Suppressor macrophage treated with lipopolysaccharide for 1 hour (primary cell): ENCODE data around the gene PNP.
"Not testable (repeated sequence)": the region's sequence is repeated elsewhere in the genome, so short reads cannot be mapped to it uniquely, and the experiment has no call there.

Source experiments
- DNase-seq, 3 donors: peaks; one replicate each; pipeline ENCODE4 v3.0.0-alpha.2; 2020 to 2022

The PNP gene

DNA sequence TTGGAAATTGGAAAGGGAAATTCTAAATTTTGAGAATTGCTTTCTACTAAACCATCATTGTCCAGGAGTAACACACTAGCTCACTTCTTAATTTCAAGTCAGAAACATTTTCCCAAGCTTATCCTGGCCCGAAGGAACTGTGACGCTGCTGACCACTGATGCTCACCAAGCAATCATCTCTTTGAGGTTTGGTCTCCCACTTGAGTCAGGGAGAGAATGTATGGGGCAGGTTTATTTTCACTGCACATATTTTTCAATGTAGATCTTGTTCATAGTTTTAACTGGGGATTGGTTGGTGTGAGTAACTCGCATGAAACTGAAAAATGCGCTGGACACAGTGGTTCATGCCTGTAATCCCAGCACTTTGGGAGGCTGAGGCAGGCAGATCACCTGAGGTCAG is 23.3 kb downstream of the PNP start:
- DNase-seq = no peak

GRCh38 chr14:20493634-20494033 is 24.4 kb downstream of the PNP start:
- peak; percentile 72 to 80 (median 73) for DNase-seq

DNA sequence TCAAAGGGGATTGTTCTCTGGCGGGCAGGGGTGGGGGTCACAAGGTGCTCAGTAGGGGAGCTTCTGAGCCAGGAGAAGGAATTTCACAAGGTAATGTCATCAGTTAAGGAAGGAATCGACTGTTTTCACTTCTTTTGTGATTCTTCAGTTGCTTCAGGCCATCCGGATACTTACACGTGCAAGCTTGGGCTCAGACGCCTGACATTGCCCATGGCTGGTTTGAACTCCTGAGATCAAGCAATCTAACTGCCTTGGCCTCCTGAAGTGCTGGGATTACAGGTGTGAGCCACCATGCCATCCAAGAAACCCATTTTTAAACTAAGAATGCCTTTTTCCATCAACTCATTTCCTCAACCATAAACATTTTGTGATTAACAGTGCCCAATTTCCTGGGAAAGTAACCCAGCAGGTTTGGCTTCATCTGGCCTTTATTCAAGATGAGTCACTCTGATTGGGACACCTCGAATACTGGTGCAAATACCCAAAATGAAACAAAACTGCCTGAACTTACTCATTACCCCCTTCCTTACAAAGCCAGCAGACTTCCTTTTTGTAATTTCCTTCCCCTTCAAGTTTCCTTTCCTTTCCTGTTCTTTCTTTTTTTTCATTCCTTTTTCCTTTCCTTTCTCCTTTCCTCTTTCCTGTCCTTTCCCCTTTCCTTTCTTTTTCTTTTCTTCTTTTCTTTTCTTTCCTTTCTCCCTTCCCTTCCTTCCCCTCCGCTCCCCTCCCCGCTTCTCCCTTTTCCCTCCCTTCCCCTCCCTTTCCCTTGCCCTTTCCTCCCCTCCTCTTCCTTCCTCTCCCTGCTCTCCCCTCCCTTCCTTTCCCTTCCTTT is 25.9 kb downstream of the PNP start:
- peak; percentile 51 to 85 (median 78) for DNase-seq

GRCh38 chr14:20498622-20499021 is 29.4 kb downstream of the PNP start:
- DNase-seq = no peak

DNA sequence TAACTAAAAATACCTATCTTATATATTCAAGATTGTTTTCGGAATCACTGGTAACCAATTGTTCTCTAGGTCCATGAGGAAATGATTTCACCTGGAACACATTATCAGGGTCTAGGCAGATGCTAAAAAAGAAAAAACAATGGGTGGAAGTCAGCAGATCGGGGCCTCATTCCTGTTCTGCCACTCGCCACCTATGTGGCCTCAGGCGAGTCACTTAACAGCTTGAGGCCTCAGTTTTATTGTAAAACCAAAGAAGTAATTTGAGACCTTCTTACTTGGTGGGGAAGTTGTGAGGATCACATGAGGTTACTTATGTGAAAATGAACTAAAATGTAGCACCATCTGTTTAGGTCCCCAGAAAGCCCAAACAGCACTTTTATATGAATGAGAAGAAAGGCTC is 29.9 kb downstream of the PNP start:
- DNase-seq = no peak

DNA sequence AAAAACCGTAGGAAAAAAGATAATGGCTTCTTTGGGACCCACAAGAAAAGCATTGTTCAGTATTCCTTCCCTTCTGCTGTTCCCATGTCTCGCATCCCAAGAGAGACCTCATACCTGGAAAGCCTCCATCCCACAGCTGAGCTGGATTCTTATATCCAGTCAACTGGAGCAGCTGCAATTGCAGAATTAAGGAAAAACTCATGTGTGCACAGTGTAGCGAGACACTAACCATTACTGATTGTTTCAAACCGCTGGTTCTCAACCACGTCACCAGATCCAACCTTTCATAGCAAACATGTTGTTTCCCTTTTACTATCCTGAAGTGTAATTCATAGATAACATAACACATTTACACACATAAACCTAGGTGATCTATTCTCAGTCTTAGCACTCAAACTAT is 30.7 kb downstream of the PNP start:
- no peak for DNase-seq

DNA sequence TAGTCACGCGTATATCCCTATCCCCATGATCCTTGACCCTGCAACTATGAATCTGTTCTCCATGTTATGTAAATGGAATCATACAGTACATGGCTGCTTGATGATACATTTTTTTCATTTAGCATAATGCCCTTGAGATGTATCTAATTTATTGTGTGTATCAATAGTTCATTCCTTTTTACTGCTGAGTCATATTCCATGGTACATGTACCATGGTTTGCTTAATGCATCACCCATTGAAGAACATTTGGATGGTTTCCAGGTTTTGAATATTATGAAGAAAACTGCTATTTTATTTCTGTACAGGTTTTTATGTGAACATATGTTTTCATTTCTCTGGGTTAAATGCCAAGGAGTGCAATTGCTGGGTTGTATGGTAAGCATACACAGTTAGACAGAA is 32.1 kb downstream of the PNP start:
- DNase-seq = no peak

GRCh38 chr14:20503898-20504297 is 34.7 kb downstream of the PNP start:
- peak in 2 of 3 donors; percentile 22 to 34 for DNase-seq

DNA sequence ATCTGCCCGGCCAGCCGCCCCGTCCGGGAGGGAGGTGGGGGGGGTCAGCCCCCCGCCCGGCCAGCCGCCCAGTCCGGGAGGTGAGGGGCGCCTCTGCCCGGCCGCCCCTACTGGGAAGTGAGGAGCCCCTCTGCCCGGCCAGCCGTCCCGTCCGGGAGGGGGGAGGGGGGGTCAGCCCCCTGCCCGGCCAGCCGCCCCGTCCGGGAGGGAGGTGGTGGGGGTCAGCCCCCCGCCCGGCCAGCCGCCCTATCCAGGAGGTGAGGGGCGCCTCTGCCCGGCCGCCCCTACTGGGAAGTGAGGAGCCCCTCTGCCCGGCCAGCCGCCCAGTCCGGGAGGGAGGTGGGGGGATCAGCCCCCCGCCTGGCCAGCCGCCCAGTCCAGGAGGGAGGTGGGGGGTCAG is 37.1 kb downstream of the PNP start:
- not testable (repeated sequence) for DNase-seq

DNA sequence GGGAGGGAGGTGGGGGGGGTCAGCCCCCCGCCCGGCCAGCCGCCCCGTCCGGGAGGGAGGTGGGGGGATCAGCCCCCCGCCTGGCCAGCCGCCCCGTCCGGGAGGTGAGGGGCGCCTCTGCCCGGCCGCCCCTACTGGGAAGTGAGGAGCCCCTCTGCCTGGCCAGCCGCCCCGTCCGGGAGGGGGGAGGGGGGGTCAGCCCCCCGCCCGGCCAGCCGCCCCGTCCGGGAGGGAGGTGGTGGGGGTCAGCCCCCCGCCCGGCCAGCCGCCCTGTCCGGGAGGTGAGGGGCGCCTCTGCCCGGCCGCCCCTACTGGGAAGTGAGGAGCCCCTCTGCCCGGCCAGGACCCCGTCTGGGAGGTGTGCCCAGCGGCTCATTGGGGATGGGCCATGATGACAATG is 37.5 kb downstream of the PNP start:
- not testable (repeated sequence) for DNase-seq

- not testable (repeated sequence) for DNase-seq
Observed at GRCh38 chr14:20507537-20507936, 38.3 kb downstream of the PNP start.

GRCh38 chr14:20508367-20508766 is 39.2 kb downstream of the PNP start:
- no peak for DNase-seq

- peak; percentile 19 to 50 (median 48) for DNase-seq
Observed at GRCh38 chr14:20512177-20512905, 43.1 kb downstream of the PNP start.

GRCh38 chr14:20515846-20516245 is 46.6 kb downstream of the PNP start:
- DNase-seq = no peak

DNA sequence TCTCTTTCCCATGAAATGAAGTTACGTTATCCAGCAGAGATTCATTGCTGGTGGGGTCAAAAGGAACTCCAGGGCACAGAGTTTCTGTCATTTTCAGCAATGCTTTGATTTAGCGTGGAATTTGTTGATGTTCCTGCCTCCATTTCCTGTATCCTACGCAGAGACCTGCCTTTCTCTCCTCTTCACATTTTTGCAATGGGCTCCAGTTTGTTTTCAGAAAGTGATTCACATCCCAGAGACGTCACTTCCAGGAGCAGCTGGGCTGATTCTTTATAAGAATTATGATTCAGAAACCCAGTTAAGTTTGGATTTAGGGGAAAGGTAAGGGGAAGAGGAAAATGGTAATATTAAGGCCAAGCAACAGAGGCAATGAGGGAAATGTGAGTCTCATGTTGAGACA is 47.7 kb downstream of the PNP start:
- DNase-seq = no peak

DNA sequence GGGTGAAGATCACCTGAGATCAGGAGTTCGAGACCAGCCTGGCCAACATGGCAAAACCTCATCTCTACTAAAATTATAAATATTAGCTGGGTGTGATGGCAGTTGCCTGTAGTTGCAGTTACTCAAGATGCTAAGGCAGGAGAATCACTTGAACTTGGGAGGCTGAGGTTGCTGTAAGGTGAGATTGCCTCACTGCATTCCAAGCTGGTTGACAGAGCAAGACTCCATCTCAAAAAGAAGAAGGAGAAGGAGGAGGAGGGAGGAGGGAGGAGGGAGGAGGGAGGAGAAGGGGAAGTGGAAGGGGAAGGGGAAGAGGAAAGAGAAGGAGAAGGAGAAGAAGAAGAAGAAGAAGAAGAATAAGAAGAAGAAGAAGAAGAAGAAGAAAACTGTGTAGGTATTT is 53.1 kb downstream of the PNP start:
- DNase-seq = no peak

- DNase-seq = no peak
Observed at GRCh38 chr14:20524027-20524426, 54.8 kb downstream of the PNP start.
